Stimulated activated CD8-positive, alpha-beta memory T cell treated with anti-CD3 and anti-CD28 coated beads, Interleukin-7, amount 100 ng/mL, for 4 hours (primary cell): Measurements from ENCODE around the gene FAM161A.
"Not testable (repeated sequence)": the region's sequence is repeated elsewhere in the genome, so short reads cannot be mapped to it uniquely, and the experiment has no call there.

Experiments used
- DNase-seq, 2 donors: peaks; one replicate each; pipeline ENCODE4 v3.0.0-alpha.2; 2020; ENCODE audit warnings: low read depth in 2 of 2

Gene FAM161A, protein sequence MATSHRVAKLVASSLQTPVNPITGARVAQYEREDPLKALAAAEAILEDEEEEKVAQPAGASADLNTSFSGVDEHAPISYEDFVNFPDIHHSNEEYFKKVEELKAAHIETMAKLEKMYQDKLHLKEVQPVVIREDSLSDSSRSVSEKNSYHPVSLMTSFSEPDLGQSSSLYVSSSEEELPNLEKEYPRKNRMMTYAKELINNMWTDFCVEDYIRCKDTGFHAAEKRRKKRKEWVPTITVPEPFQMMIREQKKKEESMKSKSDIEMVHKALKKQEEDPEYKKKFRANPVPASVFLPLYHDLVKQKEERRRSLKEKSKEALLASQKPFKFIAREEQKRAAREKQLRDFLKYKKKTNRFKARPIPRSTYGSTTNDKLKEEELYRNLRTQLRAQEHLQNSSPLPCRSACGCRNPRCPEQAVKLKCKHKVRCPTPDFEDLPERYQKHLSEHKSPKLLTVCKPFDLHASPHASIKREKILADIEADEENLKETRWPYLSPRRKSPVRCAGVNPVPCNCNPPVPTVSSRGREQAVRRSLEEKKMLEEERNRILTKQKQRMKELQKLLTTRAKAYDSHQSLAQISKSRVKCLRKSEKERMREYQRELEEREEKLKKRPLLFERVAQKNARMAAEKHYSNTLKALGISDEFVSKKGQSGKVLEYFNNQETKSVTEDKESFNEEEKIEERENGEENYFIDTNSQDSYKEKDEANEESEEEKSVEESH

GRCh38 chr2:61853847-61854563, at the start of gene FAM161A:
TSS of gene FAM161A (minus strand) at chr2:61854060. CDS start at chr2:61854041, 19 bp downstream.
- DNase-seq: peak; percentile 49 to 72

DNA sequence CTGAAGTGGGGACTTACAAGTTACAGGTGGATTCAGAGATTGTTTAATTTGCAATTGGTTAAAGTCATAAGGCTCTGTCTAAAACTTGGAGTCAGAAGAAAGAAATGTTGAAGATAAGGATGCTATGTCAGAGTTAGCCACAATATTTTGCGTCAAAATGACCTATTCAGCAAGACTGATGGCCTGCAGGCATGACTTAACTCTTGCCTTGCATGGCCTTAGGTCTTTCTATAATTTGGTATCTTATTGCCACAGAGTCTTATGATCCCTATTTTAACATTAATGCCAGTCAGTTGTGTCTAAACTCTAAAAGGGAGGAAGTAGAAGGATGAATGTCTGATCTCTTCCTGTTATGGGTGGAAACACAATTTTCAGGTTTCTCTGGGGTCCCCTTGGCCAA, 46.4 kb upstream of the FAM161A start:
- DNase-seq: no peak

DNA sequence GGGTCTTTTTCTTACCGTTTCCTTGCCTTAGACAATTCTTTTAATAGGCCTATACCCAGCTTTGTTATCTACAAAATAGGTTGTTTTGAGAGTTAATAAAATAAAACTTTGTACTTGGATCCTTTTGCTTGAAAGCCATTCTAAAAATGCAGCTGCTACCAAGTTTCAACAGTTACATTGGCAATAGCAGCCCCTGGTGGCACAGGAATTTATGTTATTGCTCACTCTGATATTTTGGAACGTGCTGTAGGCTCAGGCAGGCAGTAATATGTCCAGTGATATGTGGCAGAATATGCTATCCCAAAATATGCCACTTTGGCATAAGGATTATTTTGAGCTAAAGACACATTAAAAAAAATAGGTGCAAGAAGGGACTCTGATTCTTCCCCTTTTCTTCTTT, 45.0 kb upstream of the FAM161A start:
- no peak for DNase-seq

DNA sequence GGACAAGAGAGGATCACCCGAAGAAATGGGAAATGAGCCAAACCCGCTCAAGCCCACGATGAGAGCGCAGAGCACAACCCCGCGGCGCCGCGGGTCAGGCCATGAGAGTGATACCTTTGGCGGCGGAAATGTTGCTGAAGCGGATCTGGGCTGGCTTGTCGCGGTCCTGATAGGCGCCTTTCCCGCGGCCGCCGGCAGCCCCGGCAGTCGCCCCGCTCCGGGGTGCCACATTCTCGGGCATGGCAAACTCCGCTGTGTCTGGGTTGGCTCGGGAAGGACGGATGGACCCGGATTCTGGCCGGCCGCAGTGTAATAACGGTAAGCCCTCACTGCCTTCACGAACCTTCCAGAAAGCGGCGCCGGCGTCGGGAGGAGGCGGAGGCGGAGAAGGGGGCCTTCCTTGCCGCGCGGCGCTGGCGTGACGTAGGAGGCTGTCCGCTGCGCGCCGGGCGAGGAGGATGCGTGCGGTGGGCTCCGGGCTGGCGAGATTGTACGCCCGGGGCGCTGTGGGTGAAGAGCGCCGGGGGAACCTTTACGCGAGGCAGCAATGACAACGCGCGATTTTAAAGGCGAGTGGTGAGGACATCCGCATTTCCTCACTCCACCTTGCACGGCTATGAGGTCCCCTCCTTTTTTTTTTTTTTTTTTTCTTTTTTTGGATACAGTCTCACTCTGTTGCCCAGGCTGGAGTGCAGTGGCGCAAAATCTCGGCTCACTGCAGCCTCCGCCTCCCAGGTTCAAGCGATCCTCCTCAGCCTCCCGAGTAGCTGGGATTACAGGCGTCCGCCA, 34.6 kb upstream of the FAM161A start, which contains the start of gene CCT4:
Gene CCT4 (minus strand): TSS at position 390 of the 789 bp plus-strand sequence. CDS start 149 bp downstream, at position 241.
- peak; percentile 80 to 83 for DNase-seq

- DNase-seq: no peak
Observed at GRCh38 chr2:61887717-61888266, 33.9 kb upstream of the FAM161A start.

GRCh38 chr2:61885896-61886603, 32.2 kb upstream of the FAM161A start:
- DNase-seq: no peak

DNA sequence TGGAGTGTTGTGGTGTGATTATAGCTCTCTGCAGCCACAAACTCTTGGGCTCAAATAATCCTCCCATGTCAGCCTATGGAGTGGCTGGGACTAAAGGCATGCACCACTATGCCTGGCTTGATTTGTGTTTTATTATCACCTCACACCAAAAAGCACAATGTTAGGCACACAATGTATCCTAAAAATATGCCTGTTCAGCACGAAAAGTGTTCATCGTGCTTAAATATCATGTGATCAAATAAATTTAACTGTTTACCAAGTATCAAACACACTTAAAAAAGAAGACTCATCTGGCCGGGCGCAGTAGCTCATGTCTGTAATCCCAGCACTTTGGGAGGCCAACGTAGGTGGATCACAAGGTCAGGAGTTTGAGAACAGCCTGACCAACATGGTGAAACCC, 29.0 kb upstream of the FAM161A start:
- DNase-seq: no peak

- DNase-seq: not testable (repeated sequence)
Observed at GRCh38 chr2:61879351-61879750, 25.5 kb upstream of the FAM161A start.

DNA sequence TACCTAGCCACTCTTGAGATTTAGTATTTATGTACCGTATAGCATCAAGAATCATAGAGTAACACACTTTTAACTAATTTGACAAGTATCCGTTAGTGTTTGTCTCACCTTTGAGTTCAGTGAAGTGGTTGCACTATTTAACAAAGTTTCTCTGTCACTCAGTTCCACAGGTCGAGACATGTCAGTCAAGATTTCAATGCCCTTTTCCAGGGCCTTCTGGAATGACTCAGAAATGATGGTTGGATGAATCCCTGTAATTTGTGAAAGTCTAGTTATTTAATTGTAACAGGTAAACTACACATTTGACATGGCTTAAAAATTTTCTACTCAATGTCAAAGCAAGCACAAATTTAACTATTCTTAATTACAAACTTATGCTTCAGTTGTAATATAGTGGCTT, 24.9 kb upstream of the FAM161A start:
- no peak for DNase-seq

DNA sequence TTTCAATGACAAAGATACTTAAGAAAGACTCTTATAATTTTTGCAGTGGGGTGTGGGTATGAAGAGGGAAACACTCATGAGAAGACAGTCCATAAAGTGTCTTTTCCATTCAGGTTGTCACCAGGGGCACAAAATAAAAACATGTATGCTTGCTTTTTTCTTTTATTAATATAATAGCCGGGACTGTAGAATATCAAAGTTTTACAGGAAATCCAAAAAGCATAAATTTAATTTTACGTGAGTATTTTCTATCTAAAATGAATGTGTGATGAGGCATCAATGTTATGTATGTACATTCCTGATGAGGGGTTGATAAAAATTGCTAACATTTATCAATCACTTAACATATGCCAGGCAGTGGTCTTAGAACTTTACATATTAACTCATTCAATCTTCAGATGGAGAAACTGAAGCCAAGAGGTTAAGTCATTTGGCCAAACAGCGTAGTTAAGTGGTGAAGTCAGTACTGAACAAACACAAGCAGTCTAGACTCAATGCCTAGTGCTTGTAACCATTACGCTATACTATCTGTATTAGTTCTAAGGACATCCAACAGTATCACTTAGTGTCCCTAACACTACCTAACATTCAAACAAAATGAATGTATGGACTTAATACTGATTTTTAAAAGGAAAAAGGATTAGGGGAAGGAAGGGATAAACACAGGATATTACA, 23.8 kb upstream of the FAM161A start:
- no peak for DNase-seq

- DNase-seq: no peak
Observed at GRCh38 chr2:61876400-61876799, 22.5 kb upstream of the FAM161A start.

DNA sequence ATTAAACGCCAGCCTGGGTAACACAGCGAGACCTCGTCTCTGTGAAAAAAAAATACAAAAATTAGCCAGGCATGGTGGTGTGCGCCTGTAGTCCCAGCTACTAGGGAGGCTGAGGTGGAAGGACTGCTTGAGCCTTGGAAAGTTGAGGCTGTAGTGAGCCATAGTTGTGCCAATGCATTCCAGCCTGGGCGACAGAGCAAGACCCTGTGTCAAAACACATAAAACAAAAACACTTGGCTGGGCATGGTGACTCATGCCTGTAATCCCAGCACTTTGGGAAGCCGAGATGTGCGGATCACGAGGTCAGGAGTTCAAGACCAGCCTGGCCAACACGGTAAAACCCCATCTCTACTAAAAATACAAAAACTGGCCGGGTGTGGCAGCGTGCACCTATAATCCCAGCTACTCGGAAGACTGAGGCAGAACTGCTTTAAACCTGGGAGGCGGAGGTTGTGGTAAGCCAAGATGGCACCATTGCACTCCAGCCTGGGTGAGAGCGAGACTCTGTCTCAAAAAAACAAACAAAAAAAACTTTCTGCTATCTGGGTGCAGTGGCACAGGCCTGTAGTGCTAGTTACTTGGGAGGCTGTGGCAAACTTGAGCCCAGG, 12.7 kb upstream of the FAM161A start:
- not testable (repeated sequence) for DNase-seq

GRCh38 chr2:61862085-61862484, 8.2 kb upstream of the FAM161A start:
- no peak for DNase-seq

GRCh38 chr2:61857224-61857623, 3.4 kb upstream of the FAM161A start:
- DNase-seq: no peak

DNA sequence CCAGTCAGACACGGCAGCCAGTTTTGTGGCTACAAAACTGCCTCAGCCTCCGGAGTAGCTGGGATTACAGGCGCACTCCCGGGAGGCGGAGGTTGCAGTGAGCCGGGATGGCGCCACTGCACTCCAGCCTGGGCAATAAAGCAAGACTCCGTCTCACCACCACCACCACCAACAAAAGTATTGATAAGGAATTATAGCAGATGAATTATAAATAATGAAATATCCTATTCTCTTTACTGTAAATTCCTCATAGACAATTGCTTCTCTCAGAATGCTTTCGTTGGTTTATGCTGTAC, 1.4 kb upstream of the FAM161A start:
- no peak for DNase-seq

- DNase-seq: peak; percentile 78 to 90
Observed at GRCh38 chr2:61854564-61855317, 881 bp upstream of the FAM161A start.

- DNase-seq: no peak
Observed at GRCh38 chr2:61853086-61853846, 594 bp downstream of the FAM161A start.

GRCh38 chr2:61851270-61851669, 2.6 kb downstream of the FAM161A start:
- not testable (repeated sequence) for DNase-seq
